HL-60 (cell line): ENCODE measurements around the gene EYS.

Experiments used
- DNase-seq, 2 experiments: peaks; one replicate each; pipeline ENCODE4 v3.0.0-alpha.2; 2010 to 2020; ENCODE audit warnings: low read depth in 1 of 2, low spot score in 1 of 2
- H3K27ac ChIP-seq: fragments of 250-450 bp; sonication (Bioruptor Pico); replicated peaks from 2 replicates; pipeline ENCODE4 v1.5.1; 2020; ENCODE audit warnings: mild to moderate bottlenecking, moderate library complexity
- H3K27me3 ChIP-seq: fragments of 250-450 bp; sonication (Bioruptor Pico); 2 replicates; pipeline ENCODE4 v1.5.1; 2021; ENCODE audit warnings: mild to moderate bottlenecking, moderate library complexity; ENCODE audit not compliant: insufficient read depth, poor library complexity, severe bottlenecking
- H3K4me3 ChIP-seq: replicated peaks from 2 replicates; pipeline ENCODE4 v1.5.1; 2011; ENCODE audit warnings: mild to moderate bottlenecking, control low read depth, low read length; ENCODE audit not compliant: insufficient read depth
- GABPA ChIP-seq: IDR thresholded peaks from 2 replicates; pipeline ENCODE4 v1.6.1; 2012; ENCODE audit warnings: low read depth
- POLR2AphosphoS5 ChIP-seq: IDR thresholded peaks from 2 replicates; pipeline ENCODE4 v1.6.1; 2012; ENCODE audit warnings: low read depth
- REST ChIP-seq: IDR thresholded peaks from 2 replicates; pipeline ENCODE4 v1.6.1; 2012; ENCODE audit warnings: low read depth; ENCODE audit not compliant: insufficient replicate concordance
- SPI1 ChIP-seq: IDR thresholded peaks from 2 replicates; pipeline ENCODE4 v1.6.1; 2012; ENCODE audit warnings: low read depth, mild to moderate bottlenecking, borderline replicate concordance
- TF ChIP-seq, protein P1 (sequence below): IDR thresholded peaks from one replicate; pipeline ENCODE4 v1.5.1; 2011; ENCODE audit warnings: low read length, control low read depth, inconsistent platforms; ENCODE audit not compliant: insufficient read depth

The EYS gene

DNA sequence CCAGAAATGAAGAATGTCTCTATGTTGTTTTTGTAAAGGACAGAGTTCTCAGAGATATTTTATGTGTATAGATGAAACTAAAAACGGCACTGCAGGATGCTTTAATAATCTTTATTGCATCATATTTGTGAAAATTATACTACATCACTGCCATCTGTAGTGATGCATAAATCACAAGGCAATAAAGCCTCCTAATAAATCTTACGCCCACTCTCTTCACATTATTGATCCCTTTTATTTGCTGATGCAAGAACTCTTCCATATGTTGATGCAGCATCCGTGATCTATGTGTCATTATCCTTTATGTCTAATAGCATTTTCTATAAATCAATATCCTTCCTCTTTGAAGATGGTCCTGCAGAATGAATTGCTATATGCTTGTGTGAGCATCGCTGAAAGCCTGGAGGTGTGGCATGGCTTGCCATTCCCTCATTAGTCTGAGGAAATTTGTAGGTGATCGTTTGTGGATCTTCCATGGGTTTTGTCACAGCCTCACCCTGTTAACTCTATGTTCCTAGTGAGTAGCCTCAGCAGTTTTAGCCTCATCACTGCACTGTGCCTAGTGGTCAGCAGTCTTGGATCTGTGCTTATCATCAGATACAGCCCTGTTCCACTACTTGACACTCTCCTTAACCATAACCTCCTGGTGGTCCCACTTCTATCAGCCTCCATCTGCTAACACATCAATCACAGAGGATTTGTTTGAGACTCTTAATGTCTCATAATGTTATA lies 983.5 kb downstream of the EYS start:
- no peak for DNase-seq
- TF ChIP-seq POLR2AphosphoS5 (no peak), SPI1 (no peak), GABPA (no peak), REST (no peak)
- TF ChIP-seq, protein P1, sequence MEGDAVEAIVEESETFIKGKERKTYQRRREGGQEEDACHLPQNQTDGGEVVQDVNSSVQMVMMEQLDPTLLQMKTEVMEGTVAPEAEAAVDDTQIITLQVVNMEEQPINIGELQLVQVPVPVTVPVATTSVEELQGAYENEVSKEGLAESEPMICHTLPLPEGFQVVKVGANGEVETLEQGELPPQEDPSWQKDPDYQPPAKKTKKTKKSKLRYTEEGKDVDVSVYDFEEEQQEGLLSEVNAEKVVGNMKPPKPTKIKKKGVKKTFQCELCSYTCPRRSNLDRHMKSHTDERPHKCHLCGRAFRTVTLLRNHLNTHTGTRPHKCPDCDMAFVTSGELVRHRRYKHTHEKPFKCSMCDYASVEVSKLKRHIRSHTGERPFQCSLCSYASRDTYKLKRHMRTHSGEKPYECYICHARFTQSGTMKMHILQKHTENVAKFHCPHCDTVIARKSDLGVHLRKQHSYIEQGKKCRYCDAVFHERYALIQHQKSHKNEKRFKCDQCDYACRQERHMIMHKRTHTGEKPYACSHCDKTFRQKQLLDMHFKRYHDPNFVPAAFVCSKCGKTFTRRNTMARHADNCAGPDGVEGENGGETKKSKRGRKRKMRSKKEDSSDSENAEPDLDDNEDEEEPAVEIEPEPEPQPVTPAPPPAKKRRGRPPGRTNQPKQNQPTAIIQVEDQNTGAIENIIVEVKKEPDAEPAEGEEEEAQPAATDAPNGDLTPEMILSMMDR: no peak
- Histone ChIP-seq H3K4me3 (no peak overlapping the region), H3K27ac (no peak overlapping the region), H3K27me3 (no peaks in the 10 kb centered on the region)

DNA sequence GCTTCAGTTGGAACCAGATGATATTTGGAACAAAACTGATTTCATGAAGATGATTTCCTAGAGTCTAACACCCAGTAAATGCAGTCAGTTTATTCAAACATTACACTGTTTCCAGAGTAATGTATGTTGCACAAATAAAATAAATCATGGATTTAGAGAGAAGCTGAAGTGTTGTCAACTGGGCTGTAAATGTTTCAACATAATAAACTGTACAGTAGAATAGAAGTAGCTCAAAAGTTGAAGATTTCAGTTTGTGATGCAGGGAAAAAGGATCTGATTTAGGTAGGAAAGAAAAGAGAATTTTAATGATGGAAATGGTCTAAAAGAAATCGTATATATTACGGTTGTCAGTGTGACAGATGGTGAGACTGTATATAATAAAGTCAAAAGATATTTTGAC lies 985.2 kb downstream of the EYS start:
- no peak overlapping the region for H3K4me3 ChIP-seq
- no peak for DNase-seq
- TF ChIP-seq SPI1 (no peak), POLR2AphosphoS5 (no peak), GABPA (no peak)
- TF ChIP-seq, protein P1: no peak
- no peaks in the 10 kb centered on the region for H3K27me3 ChIP-seq
- no peak overlapping the region for H3K27ac ChIP-seq

- TF ChIP-seq, protein P1: no peak
- TF ChIP-seq POLR2AphosphoS5 (no peak), GABPA (no peak), REST (no peak)
- DNase-seq: no peak
- no peak overlapping the region for H3K27ac ChIP-seq
- no peaks in the 10 kb centered on the region for H3K27me3 ChIP-seq
- no peak overlapping the region for H3K4me3 ChIP-seq
Observed at GRCh38 chr6:64717281-64717680, 989.7 kb downstream of the EYS start.

DNA sequence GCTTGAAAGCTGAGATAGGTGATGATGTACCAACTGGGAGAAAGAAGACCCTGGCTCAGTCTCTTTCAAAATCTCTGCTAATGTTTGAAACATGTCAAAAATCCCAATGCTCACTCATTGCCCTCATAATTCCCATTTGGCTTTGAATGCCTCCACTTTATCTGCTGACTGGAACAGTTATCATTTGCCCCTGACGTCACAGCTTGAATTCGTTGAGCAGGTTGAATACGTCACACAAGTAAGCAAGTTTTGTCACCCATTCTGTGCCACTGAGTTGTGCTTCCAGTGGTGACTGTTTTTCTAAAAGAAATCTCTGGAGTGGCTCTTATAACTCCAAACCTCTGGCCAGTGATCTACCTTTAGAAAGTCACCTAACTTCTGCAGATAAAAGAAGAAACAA lies 991.4 kb downstream of the EYS start:
- no peak for DNase-seq
- H3K4me3 ChIP-seq: no peak overlapping the region
- no peaks in the 10 kb centered on the region for H3K27me3 ChIP-seq
- no peak overlapping the region for H3K27ac ChIP-seq
- TF ChIP-seq GABPA (no peak), SPI1 (no peak), REST (no peak)
- TF ChIP-seq, protein P1: no peak
